Neural cell (in vitro differentiated cells): ENCODE results near the gene LPIN1. TPM values are rescaled to one million over a fixed set of nuclear protein-coding genes. Genes with fewer than 3 reads are reported as not detected.
"Not testable (repeated sequence)": the region's sequence is repeated elsewhere in the genome, so short reads cannot be mapped to it uniquely, and the experiment has no call there.

ENCODE experiments used
- H2AFZ ChIP-seq: fragments of 200-600, 300-800 bp; sonication (generic), shearing (Covaris generic); 2 replicates; pipeline ENCODE4 v1.6.0; 2014; ENCODE audit warnings: low read depth, mild to moderate bottlenecking, antibody characterized with exemption, low read length, moderate library complexity
- H3F3A ChIP-seq: fragments of 200-600 bp; shearing (Covaris generic); 2 replicates; pipeline ENCODE4 v1.6.1; 2016; ENCODE audit warnings: mild to moderate bottlenecking, moderate library complexity, mixed read lengths, antibody characterized with exemption, low read length; ENCODE audit not compliant: insufficient read depth, poor library complexity, severe bottlenecking
- H3K27ac ChIP-seq: fragments of 200-600, 300-800 bp; sonication (generic), shearing (Covaris generic); 2 replicates; pipeline ENCODE4 v1.5.1; 2014; ENCODE audit warnings: mild to moderate bottlenecking, low read length, moderate library complexity
- H3K27me3 ChIP-seq: fragments of 300-800, 200-600 bp; sonication (generic), shearing (Covaris generic); 2 replicates; pipeline ENCODE4 v1.6.0; 2014; ENCODE audit warnings: mild to moderate bottlenecking, low read depth, low read length, moderate library complexity; ENCODE audit not compliant: insufficient read depth
- H3K36me3 ChIP-seq: fragments of 300-800, 200-600 bp; sonication (generic), shearing (Covaris generic); 2 replicates; pipeline ENCODE4 v1.5.1; 2014; ENCODE audit warnings: mild to moderate bottlenecking, antibody characterized with exemption, low read length, moderate library complexity; ENCODE audit not compliant: insufficient read depth
- H3K4me2 ChIP-seq: fragments of 300-800, 200-600 bp; sonication (generic), shearing (Covaris generic); 2 replicates; pipeline ENCODE4 v1.6.0; 2014; ENCODE audit warnings: mild to moderate bottlenecking, low read length
- H3K4me3 ChIP-seq: fragments of 300-800, 200-600 bp; sonication (generic), shearing (Covaris generic); 2 replicates; pipeline ENCODE4 v1.5.1; 2014; ENCODE audit warnings: mild to moderate bottlenecking, low read length, moderate library complexity
- H3K79me2 ChIP-seq: fragments of 200-600 bp; shearing (Covaris generic); replicated peaks from 2 replicates; pipeline ENCODE4 v1.6.0; 2014; ENCODE audit warnings: mild to moderate bottlenecking, low read length, moderate library complexity; ENCODE audit not compliant: insufficient read depth
- H3K9ac ChIP-seq: fragments of 300-800, 200-600 bp; sonication (generic), shearing (Covaris generic); 2 replicates; pipeline ENCODE4 v1.6.1; 2016; ENCODE audit warnings: mild to moderate bottlenecking, low read length, mixed read lengths
- H3K9me2 ChIP-seq: fragments of 200-600 bp; shearing (Covaris generic); 2 replicates; pipeline ENCODE4 v1.6.1; 2016; ENCODE audit warnings: mild to moderate bottlenecking, low read length, mixed read lengths; ENCODE audit not compliant: insufficient read depth
- H3K9me3 ChIP-seq: fragments of 200-600, 300-800 bp; sonication (generic), shearing (Covaris generic); 2 replicates; pipeline ENCODE4 v1.6.1; 2016; ENCODE audit warnings: mild to moderate bottlenecking, mixed run types, low read length, moderate library complexity, mixed read lengths
- H4K20me1 ChIP-seq: fragments of 200-600 bp; shearing (Covaris generic); 2 replicates; pipeline ENCODE4 v1.6.1; 2016; ENCODE audit warnings: mild to moderate bottlenecking, mixed run types; ENCODE audit not compliant: insufficient read depth
- CTCF ChIP-seq: fragments of 450-650 bp; IDR thresholded peaks from 2 replicates; pipeline ENCODE4 v1.5.1; 2014; ENCODE audit warnings: antibody characterized with exemption, mild to moderate bottlenecking, moderate library complexity; ENCODE audit not compliant: poor library complexity, severe bottlenecking
- EP300 ChIP-seq: fragments of 450-650 bp; conservative IDR thresholded peaks from 2 replicates; pipeline ENCODE4 v1.6.1; 2014; ENCODE audit warnings: antibody characterized with exemption, mild to moderate bottlenecking, moderate library complexity; ENCODE audit not compliant: poor library complexity, severe bottlenecking
- EZH2 ChIP-seq: fragments of 200-600, 300-800 bp; shearing (Covaris generic), sonication (generic); IDR thresholded peaks from 2 replicates; pipeline ENCODE4 v1.6.1; 2014; ENCODE audit warnings: antibody characterized with exemption, low read length, borderline replicate concordance, mild to moderate bottlenecking; ENCODE audit not compliant: insufficient read depth, poor library complexity, severe bottlenecking
- MXI1 ChIP-seq: fragments of 450-650 bp; conservative IDR thresholded peaks from 2 replicates; pipeline ENCODE4 v1.6.1; 2014; ENCODE audit warnings: antibody characterized with exemption, mild to moderate bottlenecking; ENCODE audit not compliant: poor library complexity, severe bottlenecking
- POLR2AphosphoS5 ChIP-seq: IDR thresholded peaks from 2 replicates; pipeline ENCODE4 v1.6.1; 2012
- RAD21 ChIP-seq: fragments of 450-650 bp; conservative IDR thresholded peaks from 2 replicates; pipeline ENCODE4 v1.6.1; 2014; ENCODE audit warnings: antibody characterized with exemption, mild to moderate bottlenecking, moderate library complexity
- REST ChIP-seq: IDR thresholded peaks from 2 replicates; pipeline ENCODE4 v1.6.1; 2012; ENCODE audit warnings: borderline replicate concordance
- SMC3 ChIP-seq: fragments of 450-650 bp; conservative IDR thresholded peaks from 2 replicates; pipeline ENCODE4 v1.6.1; 2014; ENCODE audit warnings: antibody characterized with exemption, mild to moderate bottlenecking, moderate library complexity; ENCODE audit not compliant: poor library complexity
- TAF1 ChIP-seq: IDR thresholded peaks from 2 replicates; pipeline ENCODE4 v1.6.1; 2012; ENCODE audit warnings: low read depth
- polyA plus RNA-seq: library from polyadenylated mRNA; depleted of rRNA; stranded (reverse); fragments of >200 nt; gene quantifications from 2 replicates; pipeline ENCODE4 v1.2.3, GENCODE V29; 2014

Gene LPIN1
- polyA plus RNA-seq, 1 donor from 2014 or later: 47.5 TPM

GRCh38 chr2:11731214-11731984 lies 15.0 kb upstream of the LPIN1 start:
- not testable (repeated sequence) for H3K36me3 ChIP-seq, H3K9me3 ChIP-seq, H3K4me2 ChIP-seq, H4K20me1 ChIP-seq, H3K27ac ChIP-seq, H3K27me3 ChIP-seq, H3K4me3 ChIP-seq, H3K79me2 ChIP-seq, H3F3A ChIP-seq, H3K9ac ChIP-seq, H2AFZ ChIP-seq, H3K9me2 ChIP-seq

- no peaks in the 10 kb centered on the region for H3K9me2 ChIP-seq
- H3K79me2 ChIP-seq: no peaks in the 10 kb centered on the region
- no peaks in the 10 kb centered on the region for H3K36me3 ChIP-seq
- H3K9me3 ChIP-seq: no peaks in the 10 kb centered on the region
- no peak overlapping the region for H3K9ac ChIP-seq
- H3K4me2 ChIP-seq: no peak overlapping the region
- H3K4me3 ChIP-seq: no peak overlapping the region
- H4K20me1 ChIP-seq: no peaks in the 10 kb centered on the region
- no peak overlapping the region for H2AFZ ChIP-seq
- no peaks in the 10 kb centered on the region for H3F3A ChIP-seq
- no peaks in the 10 kb centered on the region for H3K27me3 ChIP-seq
- no peak overlapping the region for H3K27ac ChIP-seq
- no peak for TF ChIP-seq EP300
- TF ChIP-seq MXI1: no peak
- TF ChIP-seq SMC3: no peak
- TF ChIP-seq POLR2AphosphoS5: no peak
- no peak for TF ChIP-seq REST
- TF ChIP-seq RAD21: no peak
- no peak for TF ChIP-seq TAF1
- TF ChIP-seq EZH2: no peak
- no peak for TF ChIP-seq CTCF
Observed at GRCh38 chr2:11732587-11732986, 13.8 kb upstream of the LPIN1 start.

GRCh38 chr2:11737852-11738251 lies 8.6 kb upstream of the LPIN1 start:
- H3K27me3 ChIP-seq, H3K4me2 ChIP-seq, H3K27ac ChIP-seq, H3K79me2 ChIP-seq, H3K4me3 ChIP-seq, H4K20me1 ChIP-seq, H3F3A ChIP-seq, H2AFZ ChIP-seq, H3K9me2 ChIP-seq, H3K9me3 ChIP-seq, H3K9ac ChIP-seq, H3K36me3 ChIP-seq: not testable (repeated sequence)
